ENCODE measurements around the gene KANK4. TPM values are rescaled to one million over a fixed set of nuclear protein-coding genes. Genes with fewer than 3 reads are reported as not detected.

Gene KANK4
- total and polyA plus RNA-seq, 2 of the 8 experiments (the other 6 are each of a cell fraction or from before 2014, with no cell fraction given), result 0.22 to 0.26 TPM

DNA sequence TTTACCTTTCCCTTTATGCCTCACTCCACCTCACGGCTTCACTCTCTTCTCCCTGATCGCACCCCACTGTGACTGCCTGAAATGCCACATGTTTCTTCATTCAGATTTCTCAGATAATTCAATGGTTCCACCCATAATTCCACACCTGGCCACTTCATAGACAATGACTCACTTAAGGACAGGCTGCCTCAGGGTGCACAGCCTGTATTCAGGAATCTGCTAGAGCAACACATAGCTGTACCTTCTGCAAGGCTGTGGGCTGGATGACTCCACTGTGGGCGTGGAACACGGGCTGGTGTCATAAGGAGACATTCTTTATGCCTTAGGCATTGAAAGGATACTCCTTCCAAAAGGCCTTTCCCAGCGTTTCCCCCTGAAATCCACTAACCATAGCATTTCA lies 88.5 kb downstream of the KANK4 start:
- ChIA-PET POLR2A (ENCODE audit: partially characterized antibody) (interaction anchor here (1.2 to 11.7 kb wide), 6 partner anchors 8 to 33 kb away, joined by 3 to 98 read pairs (median 22); no protein-coding TSS in a partner anchor), CTCF (ENCODE audit: partially characterized antibody) (interaction anchor here (1.0 to 4.0 kb wide), 5 partner anchors 9 to 104 kb away, joined by 3 to 23 read pairs (median 4); no protein-coding TSS in a partner anchor)
- Histone ChIP-seq H2AK5ac (ENCODE audit: low read depth, low read length) (peak overlapping the region; percentile 28; the same call in 1 of the 2 replicates), H2BK20ac (ENCODE audit: low read length) (no peak overlapping the region), H3K9me3 (ENCODE audit: insufficient read depth in 2 of 2, low read depth in 1 of 2, low read length in 1 of 2) (no peaks in the 10 kb centered on the region), H2BK120ac (replicated peaks; ENCODE audit: low read depth, low read length) (no peak overlapping the region), H3K79me1 (ENCODE audit: low read depth, low read length) (no peaks in the 10 kb centered on the region; the same call in 1 of the 2 replicates), H2BK5ac (ENCODE audit: low read depth, low read length) (no peak overlapping the region), H2BK15ac (ENCODE audit: low read length) (no peak overlapping the region), H3K27me3 (replicated peaks in 1 of 4; ENCODE audit: control insufficient read depth in 3 of 4, extremely low read depth in 1 of 4, insufficient read depth in 3 of 4, low read length in 3 of 4) (no peaks in the 10 kb centered on the region), H3K14ac (ENCODE audit: insufficient read length) (no peak overlapping the region), H2BK12ac (ENCODE audit: low read depth, low read length) (no peak overlapping the region; the same call in 1 of the 2 replicates), H3K79me2 (ENCODE audit: control insufficient read depth in 1 of 2, insufficient read depth in 2 of 2, low read length in 2 of 2) (no peaks in the 10 kb centered on the region), H3K4me1 (replicated peaks in 1 of 4; ENCODE audit: control insufficient read depth in 3 of 4, insufficient read depth in 4 of 4, low read length in 3 of 4) (peaks cover 6 to 20% (median 11%) of the 10 kb centered on the region in 4 experiments; a peak in 6 of 7 replicates), H3K23me2 (ENCODE audit: low read depth, low read length) (no peaks in the 10 kb centered on the region), H3K4ac (replicated peaks; ENCODE audit: insufficient read length, low read depth, low read length) (peak overlapping the region; percentile 17), H4K20me1 (replicated peaks in 1 of 2; ENCODE audit: control insufficient read depth in 1 of 2, insufficient read depth in 2 of 2, low read length in 2 of 2) (peaks cover 0 to 7% of the 10 kb centered on the region in 2 experiments), H3K4me3 (ENCODE audit: extremely low read depth in 1 of 4, insufficient read depth in 2 of 4, low read depth in 3 of 4, low read length in 4 of 4) (no peak overlapping the region), H4K91ac (replicated peaks; ENCODE audit: insufficient read length, low read length) (no peak overlapping the region), H3K18ac (ENCODE audit: extremely low read depth, low read length) (no peak overlapping the region), H3K4me2 (ENCODE audit: insufficient read depth in 1 of 2, low read depth in 2 of 2, low read length in 2 of 2) (no peak overlapping the region), H4K8ac (ENCODE audit: extremely low read depth, insufficient read depth, low read length) (no peak overlapping the region), H4K5ac (ENCODE audit: insufficient read length, low read depth, low read length) (no peak overlapping the region), H2AFZ (ENCODE audit: low read length) (no peak overlapping the region), H3K36me3 (ENCODE audit: control insufficient read depth in 2 of 4, insufficient read depth in 4 of 4, low read length in 3 of 4) (peaks cover 11 to 44% (median 13%) of the 10 kb centered on the region in 4 experiments), H3K56ac (replicated peaks; ENCODE audit: insufficient read length, low read depth, low read length) (no peak overlapping the region), H3K27ac (ENCODE audit: low read depth, low read length) (no peak overlapping the region), H3K23ac (ENCODE audit: insufficient read length) (no peak overlapping the region), H3K9ac (replicated peaks in 1 of 4; ENCODE audit: extremely low read depth in 1 of 4, low read depth in 3 of 4, low read length in 3 of 4) (no peak overlapping the region)
- DNase-seq (ENCODE audit: low read depth in 1 of 2, low spot score in 2 of 2) (no peak), FAIRE-seq (no peak)
- 84% methylated on average over 5 of the region's 5 CpGs; no CpG with 5 or more reads in 1 of the 2 experiments for WGBS, 2 experiments (ENCODE audit: extremely low coverage in 1 of 2, insufficient coverage in 1 of 2, insufficient read length in 1 of 2, insufficient replicate concordance in 2 of 2, low coverage in 1 of 2, low lambda C conversion rate in 2 of 2, missing lambda C conversion rate in 1 of 2)
- peak in 1 of 2 experiments; percentile 30; a peak in 1 of 3 replicates for TF ChIP-seq POLR2A (IDR thresholded peaks at IDR 0.05; ENCODE audit: control extremely low read depth in 1 of 2, low read depth in 2 of 2, low read length in 2 of 2)
- no peak for TF ChIP-seq SIRT6 (IDR thresholded peaks at IDR 0.05; ENCODE audit: low read length)
- TF ChIP-seq TEAD4 (IDR thresholded peaks at IDR 0.05; ENCODE audit: low read depth, low read length), result no peak
- TF ChIP-seq EGR1 (IDR thresholded peaks at IDR 0.05; ENCODE audit: borderline replicate concordance, low read depth, low read length), result no peak
- TF ChIP-seq GABPA (IDR thresholded peaks at IDR 0.05; ENCODE audit: borderline replicate concordance, insufficient read depth, low read length), result no peak
- TF ChIP-seq FOSL1 (IDR thresholded peaks at IDR 0.05; ENCODE audit: insufficient read depth, low read depth, low read length), result no peak
- no peak for TF ChIP-seq RBBP5 (IDR thresholded peaks at IDR 0.05; ENCODE audit: borderline replicate concordance, low read depth, low read length)
- no peak for TF ChIP-seq CHD2 (IDR thresholded peaks at IDR 0.05; ENCODE audit: low read length)
- TF ChIP-seq BCL11A (IDR thresholded peaks at IDR 0.05; ENCODE audit: low read depth in 2 of 2, low read length in 2 of 2), result no peak
- TF ChIP-seq, protein P1, sequence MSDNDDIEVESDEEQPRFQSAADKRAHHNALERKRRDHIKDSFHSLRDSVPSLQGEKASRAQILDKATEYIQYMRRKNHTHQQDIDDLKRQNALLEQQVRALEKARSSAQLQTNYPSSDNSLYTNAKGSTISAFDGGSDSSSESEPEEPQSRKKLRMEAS (IDR thresholded peaks at IDR 0.05), result no peak
- peak; percentile 37; the same call in 1 of the 2 replicates for TF ChIP-seq POLR2AphosphoS5 (IDR thresholded peaks at IDR 0.05; ENCODE audit: low read depth, low read length)
- TF ChIP-seq, protein P2, sequence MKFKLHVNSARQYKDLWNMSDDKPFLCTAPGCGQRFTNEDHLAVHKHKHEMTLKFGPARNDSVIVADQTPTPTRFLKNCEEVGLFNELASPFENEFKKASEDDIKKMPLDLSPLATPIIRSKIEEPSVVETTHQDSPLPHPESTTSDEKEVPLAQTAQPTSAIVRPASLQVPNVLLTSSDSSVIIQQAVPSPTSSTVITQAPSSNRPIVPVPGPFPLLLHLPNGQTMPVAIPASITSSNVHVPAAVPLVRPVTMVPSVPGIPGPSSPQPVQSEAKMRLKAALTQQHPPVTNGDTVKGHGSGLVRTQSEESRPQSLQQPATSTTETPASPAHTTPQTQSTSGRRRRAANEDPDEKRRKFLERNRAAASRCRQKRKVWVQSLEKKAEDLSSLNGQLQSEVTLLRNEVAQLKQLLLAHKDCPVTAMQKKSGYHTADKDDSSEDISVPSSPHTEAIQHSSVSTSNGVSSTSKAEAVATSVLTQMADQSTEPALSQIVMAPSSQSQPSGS (IDR thresholded peaks at IDR 0.05; ENCODE audit: low read length), result no peak

Data from H1 (cell line).